ENCODE data around the gene PLCH2. TPM values are rescaled to one million over a fixed set of nuclear protein-coding genes. Genes with fewer than 3 reads are reported as not detected.

Gene PLCH2
- total and polyA plus RNA-seq, 2 of the 13 experiments (the other 11 are each of a cell fraction or from before 2014, with no cell fraction given): 0.15 to 0.67 TPM

DNA sequence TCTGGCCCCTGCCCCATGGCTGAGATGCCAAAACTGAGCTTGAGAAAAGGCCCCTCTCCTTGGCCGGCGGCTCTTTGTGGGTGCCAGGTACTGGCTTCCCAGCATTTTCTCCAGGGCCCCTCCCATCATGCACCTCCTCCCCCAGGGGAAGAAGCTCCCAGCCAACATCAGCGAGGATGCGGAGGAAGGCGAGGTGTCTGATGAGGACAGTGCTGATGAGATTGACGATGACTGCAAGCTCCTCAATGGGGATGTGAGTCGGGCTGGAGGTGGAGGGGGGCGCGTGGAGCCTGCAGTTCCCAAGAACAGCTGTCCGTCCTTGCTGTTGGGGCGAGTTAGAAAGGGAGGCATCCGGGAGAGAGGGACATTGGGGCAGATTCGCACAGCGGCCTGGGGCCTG, 13.5 kb downstream of the PLCH2 start:
- intact Hi-C loops (cut with micrococcal nuclease; ENCODE audit: unreplicated experiment): no loop called here
- DNase-seq (ENCODE audit: low spot score) (no peak), FAIRE-seq (no peak), ATAC-seq (no peak)
- Histone ChIP-seq H3K9ac (ENCODE audit: insufficient read depth, low read depth, low read length) (no peak overlapping the region), H3K36me3 (replicated peaks in 1 of 2; ENCODE audit: control insufficient read depth in 1 of 2, insufficient read depth in 2 of 2, low read length in 2 of 2) (no peaks in the 10 kb centered on the region), H3K79me2 (ENCODE audit: insufficient read depth, low read length) (no peaks in the 10 kb centered on the region), H3K4me3 (replicated peaks in 1 of 3; ENCODE audit: insufficient read depth in 1 of 3, low read depth in 2 of 3, low read length in 3 of 3) (no peak overlapping the region), H4K20me1 (ENCODE audit: insufficient read depth, low read length) (no peaks in the 10 kb centered on the region), H3K4me2 (ENCODE audit: low read depth, low read length) (no peak overlapping the region), H3K9me3 (ENCODE audit: low read length) (peaks cover 8% of the 10 kb centered on the region; the same call in 1 of the 2 replicates), H3K4me1 (ENCODE audit: insufficient read depth, low read length) (peaks cover 7% of the 10 kb centered on the region; the same call in 1 of the 2 replicates), H2AFZ (ENCODE audit: low read length) (no peak overlapping the region), H3K27ac (ENCODE audit: extremely low read length, insufficient read depth, low read length) (no peak overlapping the region), H3K27me3 (ENCODE audit: control insufficient read depth in 1 of 2, insufficient read depth in 2 of 2, low read length in 2 of 2) (peaks cover 33 to 51% of the 10 kb centered on the region in 2 experiments)
- TF ChIP-seq ZSCAN25 (CRISPR knock-in tag; IDR thresholded peaks at IDR 0.05) (no peak), XRCC5 (optimal IDR thresholded peaks at IDR 0.05; ENCODE audit: low read length) (no peak), EHMT2 (IDR thresholded peaks at IDR 0.05; ENCODE audit: borderline replicate concordance, low read depth, low read length) (no peak), DNMT1 (CRISPR knock-in tag; IDR thresholded peaks at IDR 0.05) (no peak), CAMTA2 (CRISPR knock-in tag; IDR thresholded peaks at IDR 0.05; ENCODE audit: borderline replicate concordance) (no peak), ZNF543 (CRISPR knock-in tag; IDR thresholded peaks at IDR 0.05) (no peak), IKZF1 (IDR thresholded peaks at IDR 0.05) (no peak), NFIB (CRISPR knock-in tag; IDR thresholded peaks at IDR 0.05; ENCODE audit: borderline replicate concordance) (no peak), ESRRA (CRISPR knock-in tag; IDR thresholded peaks at IDR 0.05; ENCODE audit: low read depth) (no peak), ATRX (CRISPR knock-in tag; IDR thresholded peaks at IDR 0.05; ENCODE audit: borderline replicate concordance) (no peak), KAT8 (CRISPR knock-in tag; IDR thresholded peaks at IDR 0.05) (no peak), KLF6 (CRISPR knock-in tag; IDR thresholded peaks at IDR 0.05) (no peak), ZNF34 (CRISPR knock-in tag; IDR thresholded peaks at IDR 0.05; ENCODE audit: borderline replicate concordance) (no peak), ZSCAN31 (CRISPR knock-in tag; IDR thresholded peaks at IDR 0.05; ENCODE audit: low read depth) (no peak)
- TF ChIP-seq, protein P1, sequence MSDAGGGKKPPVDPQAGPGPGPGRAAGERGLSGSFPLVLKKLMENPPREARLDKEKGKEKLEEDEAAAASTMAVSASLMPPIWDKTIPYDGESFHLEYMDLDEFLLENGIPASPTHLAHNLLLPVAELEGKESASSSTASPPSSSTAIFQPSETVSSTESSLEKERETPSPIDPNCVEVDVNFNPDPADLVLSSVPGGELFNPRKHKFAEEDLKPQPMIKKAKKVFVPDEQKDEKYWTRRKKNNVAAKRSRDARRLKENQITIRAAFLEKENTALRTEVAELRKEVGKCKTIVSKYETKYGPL (CRISPR knock-in tag; IDR thresholded peaks at IDR 0.05): no peak
- TF ChIP-seq, protein P2, sequence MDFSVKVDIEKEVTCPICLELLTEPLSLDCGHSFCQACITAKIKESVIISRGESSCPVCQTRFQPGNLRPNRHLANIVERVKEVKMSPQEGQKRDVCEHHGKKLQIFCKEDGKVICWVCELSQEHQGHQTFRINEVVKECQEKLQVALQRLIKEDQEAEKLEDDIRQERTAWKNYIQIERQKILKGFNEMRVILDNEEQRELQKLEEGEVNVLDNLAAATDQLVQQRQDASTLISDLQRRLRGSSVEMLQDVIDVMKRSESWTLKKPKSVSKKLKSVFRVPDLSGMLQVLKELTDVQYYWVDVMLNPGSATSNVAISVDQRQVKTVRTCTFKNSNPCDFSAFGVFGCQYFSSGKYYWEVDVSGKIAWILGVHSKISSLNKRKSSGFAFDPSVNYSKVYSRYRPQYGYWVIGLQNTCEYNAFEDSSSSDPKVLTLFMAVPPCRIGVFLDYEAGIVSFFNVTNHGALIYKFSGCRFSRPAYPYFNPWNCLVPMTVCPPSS (IDR thresholded peaks at IDR 0.05): no peak
- TF ChIP-seq, protein P3, sequence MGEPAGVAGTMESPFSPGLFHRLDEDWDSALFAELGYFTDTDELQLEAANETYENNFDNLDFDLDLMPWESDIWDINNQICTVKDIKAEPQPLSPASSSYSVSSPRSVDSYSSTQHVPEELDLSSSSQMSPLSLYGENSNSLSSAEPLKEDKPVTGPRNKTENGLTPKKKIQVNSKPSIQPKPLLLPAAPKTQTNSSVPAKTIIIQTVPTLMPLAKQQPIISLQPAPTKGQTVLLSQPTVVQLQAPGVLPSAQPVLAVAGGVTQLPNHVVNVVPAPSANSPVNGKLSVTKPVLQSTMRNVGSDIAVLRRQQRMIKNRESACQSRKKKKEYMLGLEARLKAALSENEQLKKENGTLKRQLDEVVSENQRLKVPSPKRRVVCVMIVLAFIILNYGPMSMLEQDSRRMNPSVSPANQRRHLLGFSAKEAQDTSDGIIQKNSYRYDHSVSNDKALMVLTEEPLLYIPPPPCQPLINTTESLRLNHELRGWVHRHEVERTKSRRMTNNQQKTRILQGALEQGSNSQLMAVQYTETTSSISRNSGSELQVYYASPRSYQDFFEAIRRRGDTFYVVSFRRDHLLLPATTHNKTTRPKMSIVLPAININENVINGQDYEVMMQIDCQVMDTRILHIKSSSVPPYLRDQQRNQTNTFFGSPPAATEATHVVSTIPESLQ (CRISPR knock-in tag; conservative IDR thresholded peaks at IDR 0.05): no peak
- TF ChIP-seq, protein P4, sequence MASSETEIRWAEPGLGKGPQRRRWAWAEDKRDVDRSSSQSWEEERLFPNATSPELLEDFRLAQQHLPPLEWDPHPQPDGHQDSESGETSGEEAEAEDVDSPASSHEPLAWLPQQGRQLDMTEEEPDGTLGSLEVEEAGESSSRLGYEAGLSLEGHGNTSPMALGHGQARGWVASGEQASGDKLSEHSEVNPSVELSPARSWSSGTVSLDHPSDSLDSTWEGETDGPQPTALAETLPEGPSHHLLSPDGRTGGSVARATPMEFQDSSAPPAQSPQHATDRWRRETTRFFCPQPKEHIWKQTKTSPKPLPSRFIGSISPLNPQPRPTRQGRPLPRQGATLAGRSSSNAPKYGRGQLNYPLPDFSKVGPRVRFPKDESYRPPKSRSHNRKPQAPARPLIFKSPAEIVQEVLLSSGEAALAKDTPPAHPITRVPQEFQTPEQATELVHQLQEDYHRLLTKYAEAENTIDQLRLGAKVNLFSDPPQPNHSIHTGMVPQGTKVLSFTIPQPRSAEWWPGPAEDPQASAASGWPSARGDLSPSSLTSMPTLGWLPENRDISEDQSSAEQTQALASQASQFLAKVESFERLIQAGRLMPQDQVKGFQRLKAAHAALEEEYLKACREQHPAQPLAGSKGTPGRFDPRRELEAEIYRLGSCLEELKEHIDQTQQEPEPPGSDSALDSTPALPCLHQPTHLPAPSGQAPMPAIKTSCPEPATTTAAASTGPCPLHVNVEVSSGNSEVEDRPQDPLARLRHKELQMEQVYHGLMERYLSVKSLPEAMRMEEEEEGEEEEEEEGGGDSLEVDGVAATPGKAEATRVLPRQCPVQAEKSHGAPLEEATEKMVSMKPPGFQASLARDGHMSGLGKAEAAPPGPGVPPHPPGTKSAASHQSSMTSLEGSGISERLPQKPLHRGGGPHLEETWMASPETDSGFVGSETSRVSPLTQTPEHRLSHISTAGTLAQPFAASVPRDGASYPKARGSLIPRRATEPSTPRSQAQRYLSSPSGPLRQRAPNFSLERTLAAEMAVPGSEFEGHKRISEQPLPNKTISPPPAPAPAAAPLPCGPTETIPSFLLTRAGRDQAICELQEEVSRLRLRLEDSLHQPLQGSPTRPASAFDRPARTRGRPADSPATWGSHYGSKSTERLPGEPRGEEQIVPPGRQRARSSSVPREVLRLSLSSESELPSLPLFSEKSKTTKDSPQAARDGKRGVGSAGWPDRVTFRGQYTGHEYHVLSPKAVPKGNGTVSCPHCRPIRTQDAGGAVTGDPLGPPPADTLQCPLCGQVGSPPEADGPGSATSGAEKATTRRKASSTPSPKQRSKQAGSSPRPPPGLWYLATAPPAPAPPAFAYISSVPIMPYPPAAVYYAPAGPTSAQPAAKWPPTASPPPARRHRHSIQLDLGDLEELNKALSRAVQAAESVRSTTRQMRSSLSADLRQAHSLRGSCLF (CRISPR knock-in tag; IDR thresholded peaks at IDR 0.05; ENCODE audit: borderline replicate concordance): no peak
- ChIA-PET CTCF (ENCODE audit: low intra/inter-chr PET ratio, low total read pairs) (no interaction called here), POLR2A (no interaction called here)
- WGBS (ENCODE audit: low lambda C conversion rate): 36% methylated on average over 9 of the region's 14 CpGs
- no TSS peak for BruUV-seq (replicated peaks)
- in situ Hi-C loops (cut with HindIII; ENCODE audit: extremely low pct_ligation_motif_present, low pct_unique_long_range_greater_than_20kb): no loop called here

Data from HepG2 (cell line).